KOPT-K1 (cell line): Measurements from ENCODE around the gene DBF4B.

Experiments used
- H3K27ac ChIP-seq: fragments of 200-600 bp; sonication (generic); 2 replicates; pipeline ENCODE4 v1.5.1; 2016; ENCODE audit warnings: antibody characterized with exemption, mild to moderate bottlenecking, low read depth, low read length; ENCODE audit not compliant: poor library complexity, severe bottlenecking
- H3K36me3 ChIP-seq: fragments of 200-600 bp; sonication (generic); 2 replicates; pipeline ENCODE4 v1.5.1; 2017; ENCODE audit warnings: antibody characterized with exemption, mild to moderate bottlenecking, low read length, moderate library complexity; ENCODE audit not compliant: insufficient read depth
- H3K9me3 ChIP-seq: fragments of 200-600 bp; sonication (generic); 2 replicates; pipeline ENCODE4 v1.5.1; 2017; ENCODE audit warnings: antibody characterized with exemption, low read length, mild to moderate bottlenecking; ENCODE audit not compliant: insufficient read depth, poor library complexity, severe bottlenecking

Gene DBF4B

GRCh38 chr17:44776628-44777393 lies 68.3 kb downstream of the DBF4B start:
- no peak overlapping the region for H3K27ac ChIP-seq
- no peaks in the 10 kb centered on the region for H3K36me3 ChIP-seq
- H3K9me3 ChIP-seq, result no peaks in the 10 kb centered on the region

- no peak overlapping the region for H3K27ac ChIP-seq
- H3K9me3 ChIP-seq, result no peaks in the 10 kb centered on the region
- no peaks in the 10 kb centered on the region for H3K36me3 ChIP-seq
Measured at GRCh38 chr17:44777394-44778348, 69.2 kb downstream of the DBF4B start.

GRCh38 chr17:44778656-44779210 lies 70.3 kb downstream of the DBF4B start:
- Histone ChIP-seq H3K36me3 (no peaks in the 10 kb centered on the region), H3K27ac (no peak overlapping the region), H3K9me3 (no peaks in the 10 kb centered on the region)

GRCh38 chr17:44779211-44780025 lies 71.0 kb downstream of the DBF4B start:
- Histone ChIP-seq H3K9me3 (no peaks in the 10 kb centered on the region), H3K27ac (no peak overlapping the region), H3K36me3 (no peaks in the 10 kb centered on the region)

- no peak overlapping the region for H3K27ac ChIP-seq
- no peaks in the 10 kb centered on the region for H3K36me3 ChIP-seq
Measured at GRCh38 chr17:44780161-44780560, 71.7 kb downstream of the DBF4B start.

GRCh38 chr17:44780845-44781480 lies 72.5 kb downstream of the DBF4B start:
- H3K36me3 ChIP-seq, result no peaks in the 10 kb centered on the region
- H3K27ac ChIP-seq, result no peak overlapping the region
- no peaks in the 10 kb centered on the region for H3K9me3 ChIP-seq

More at GRCh38 chr17:44780161-44780560, 71.7 kb downstream of the DBF4B start:
- H3K9me3 ChIP-seq, result no peaks in the 10 kb centered on the region

- no peaks in the 10 kb centered on the region for H3K9me3 ChIP-seq
- H3K27ac ChIP-seq, result no peak overlapping the region
- no peaks in the 10 kb centered on the region for H3K36me3 ChIP-seq
Measured at GRCh38 chr17:44781551-44782325, 73.3 kb downstream of the DBF4B start.

- Histone ChIP-seq H3K27ac (no peak overlapping the region), H3K9me3 (no peaks in the 10 kb centered on the region), H3K36me3 (no peaks in the 10 kb centered on the region)
Measured at GRCh38 chr17:44782326-44782850, 73.9 kb downstream of the DBF4B start.

- Histone ChIP-seq H3K36me3 (no peaks in the 10 kb centered on the region), H3K9me3 (no peaks in the 10 kb centered on the region), H3K27ac (no peak overlapping the region)
Measured at GRCh38 chr17:44785921-44786320, 77.5 kb downstream of the DBF4B start.

- no peaks in the 10 kb centered on the region for H3K36me3 ChIP-seq
- H3K9me3 ChIP-seq, result no peaks in the 10 kb centered on the region
- no peak overlapping the region for H3K27ac ChIP-seq
Measured at GRCh38 chr17:44786551-44787081, 78.2 kb downstream of the DBF4B start.

- no peaks in the 10 kb centered on the region for H3K36me3 ChIP-seq
- no peak overlapping the region for H3K27ac ChIP-seq
- H3K9me3 ChIP-seq, result no peaks in the 10 kb centered on the region
Measured at GRCh38 chr17:44787271-44787940, 78.9 kb downstream of the DBF4B start.

- no peaks in the 10 kb centered on the region for H3K9me3 ChIP-seq
- no peak overlapping the region for H3K27ac ChIP-seq
- no peaks in the 10 kb centered on the region for H3K36me3 ChIP-seq
Measured at GRCh38 chr17:44788139-44788538, 79.7 kb downstream of the DBF4B start.

GRCh38 chr17:44792276-44792675 lies 83.8 kb downstream of the DBF4B start:
- Histone ChIP-seq H3K27ac (no peak overlapping the region), H3K36me3 (peaks cover 2% of the 10 kb centered on the region; the same call in 1 of the 2 replicates)

More at GRCh38 chr17:44792276-44792675, 83.8 kb downstream of the DBF4B start:
- no peaks in the 10 kb centered on the region for H3K9me3 ChIP-seq
